LNCaP clone FGC (cell line): ENCODE results near the gene SKAP1.
"Not testable (repeated sequence)": the region's sequence is repeated elsewhere in the genome, so short reads cannot be mapped to it uniquely, and the experiment has no call there.

Source experiments
- DNase-seq: peaks from one replicate; pipeline ENCODE4 v3.0.0-alpha.2; 2011; ENCODE audit warnings: low read depth
- H3K4me3 ChIP-seq: 2 replicates; pipeline ENCODE4 v1.5.1; 2011; ENCODE audit warnings: mild to moderate bottlenecking, low read depth, low read length, control low read depth
- TF ChIP-seq, protein P1 (sequence below): IDR thresholded peaks from 2 replicates; pipeline ENCODE4 v1.5.1; 2012; ENCODE audit warnings: mild to moderate bottlenecking; ENCODE audit not compliant: control insufficient read depth, insufficient read depth; ENCODE audit errors: extremely low read depth

Gene SKAP1

GRCh38 chr17:48412841-48413240, 17.2 kb downstream of the SKAP1 start:
- no peak overlapping the region for H3K4me3 ChIP-seq
- TF ChIP-seq, protein P1, sequence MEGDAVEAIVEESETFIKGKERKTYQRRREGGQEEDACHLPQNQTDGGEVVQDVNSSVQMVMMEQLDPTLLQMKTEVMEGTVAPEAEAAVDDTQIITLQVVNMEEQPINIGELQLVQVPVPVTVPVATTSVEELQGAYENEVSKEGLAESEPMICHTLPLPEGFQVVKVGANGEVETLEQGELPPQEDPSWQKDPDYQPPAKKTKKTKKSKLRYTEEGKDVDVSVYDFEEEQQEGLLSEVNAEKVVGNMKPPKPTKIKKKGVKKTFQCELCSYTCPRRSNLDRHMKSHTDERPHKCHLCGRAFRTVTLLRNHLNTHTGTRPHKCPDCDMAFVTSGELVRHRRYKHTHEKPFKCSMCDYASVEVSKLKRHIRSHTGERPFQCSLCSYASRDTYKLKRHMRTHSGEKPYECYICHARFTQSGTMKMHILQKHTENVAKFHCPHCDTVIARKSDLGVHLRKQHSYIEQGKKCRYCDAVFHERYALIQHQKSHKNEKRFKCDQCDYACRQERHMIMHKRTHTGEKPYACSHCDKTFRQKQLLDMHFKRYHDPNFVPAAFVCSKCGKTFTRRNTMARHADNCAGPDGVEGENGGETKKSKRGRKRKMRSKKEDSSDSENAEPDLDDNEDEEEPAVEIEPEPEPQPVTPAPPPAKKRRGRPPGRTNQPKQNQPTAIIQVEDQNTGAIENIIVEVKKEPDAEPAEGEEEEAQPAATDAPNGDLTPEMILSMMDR = no peak
- no peak for DNase-seq

DNA sequence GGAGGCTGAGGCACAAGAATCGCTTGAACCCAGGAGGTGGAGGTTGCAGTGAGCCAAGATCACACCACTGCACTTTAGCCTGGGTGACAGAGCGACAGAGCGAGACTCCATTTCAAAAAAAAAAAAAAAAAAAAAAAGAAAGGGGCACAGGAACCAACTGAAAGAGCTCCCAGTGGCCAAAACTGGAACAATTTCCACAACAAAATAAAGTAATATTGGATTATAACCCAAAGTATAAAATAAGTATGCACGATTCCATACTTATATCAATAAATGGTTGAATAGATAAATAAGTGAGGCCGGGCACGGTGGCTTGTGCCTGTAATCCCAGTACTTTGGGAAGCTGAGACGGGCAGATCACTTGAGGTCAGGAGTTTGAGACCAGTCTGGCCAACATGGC, 19.2 kb downstream of the SKAP1 start:
- not testable (repeated sequence) for DNase-seq, H3K4me3 ChIP-seq

GRCh38 chr17:48409607-48410006, 20.4 kb downstream of the SKAP1 start:
- H3K4me3 ChIP-seq = no peak overlapping the region
- no peak for DNase-seq
- TF ChIP-seq, protein P1 = no peak

DNA sequence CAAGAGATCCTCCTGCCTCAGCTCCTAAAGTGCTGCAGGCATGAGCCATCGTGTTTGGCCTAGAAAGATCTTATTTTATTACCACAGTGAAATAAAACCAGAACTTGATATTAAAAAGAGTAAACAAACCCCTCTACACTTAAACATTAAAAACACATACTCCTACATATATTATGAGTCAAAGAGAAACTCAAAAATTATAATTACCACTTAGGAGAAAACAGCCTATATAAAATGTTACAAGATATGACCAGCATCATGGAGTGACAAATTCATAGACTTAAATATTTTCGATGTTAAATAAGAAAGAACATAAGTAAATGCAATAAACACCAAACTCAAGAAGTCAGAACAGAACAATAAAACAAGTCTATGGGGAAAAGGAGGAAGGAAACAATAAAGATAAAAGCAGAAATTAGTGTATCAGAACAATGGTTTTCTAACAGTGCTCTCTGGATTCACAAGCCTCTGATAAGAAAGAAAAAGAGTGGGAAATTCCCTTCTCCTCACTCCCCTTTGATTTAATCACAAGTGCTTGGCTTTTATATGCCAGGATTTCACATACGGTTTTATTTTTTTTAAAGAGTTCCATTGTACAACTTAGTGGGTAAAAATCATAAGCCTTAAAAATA, 23.0 kb downstream of the SKAP1 start:
- peak; percentile 39 for DNase-seq
- no peak overlapping the region for H3K4me3 ChIP-seq
- TF ChIP-seq, protein P1 = no peak

- TF ChIP-seq, protein P1 = no peak
- DNase-seq = no peak
- no peak overlapping the region for H3K4me3 ChIP-seq
Measured at GRCh38 chr17:48394821-48395220, 35.2 kb downstream of the SKAP1 start.

DNA sequence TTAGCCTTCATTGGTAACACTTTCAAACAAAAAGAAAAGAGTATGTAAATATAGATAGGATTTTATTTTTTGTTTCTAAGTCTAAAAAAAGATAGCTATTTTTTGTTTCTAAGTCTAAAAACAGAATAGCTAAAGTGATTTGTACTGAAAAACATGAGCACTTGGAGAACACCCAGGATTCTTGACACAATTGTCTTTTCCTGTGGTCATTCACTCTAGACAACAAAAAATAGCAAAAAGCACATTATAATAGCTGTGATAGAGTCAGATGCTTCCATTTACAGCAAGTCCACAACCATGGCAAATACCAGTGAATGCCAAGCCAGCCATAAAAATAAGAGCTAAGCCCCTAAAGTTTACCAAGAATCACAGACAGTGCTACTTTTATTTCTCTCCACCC, 36.7 kb downstream of the SKAP1 start:
- no peak overlapping the region for H3K4me3 ChIP-seq
- TF ChIP-seq, protein P1 = no peak
- no peak for DNase-seq

DNA sequence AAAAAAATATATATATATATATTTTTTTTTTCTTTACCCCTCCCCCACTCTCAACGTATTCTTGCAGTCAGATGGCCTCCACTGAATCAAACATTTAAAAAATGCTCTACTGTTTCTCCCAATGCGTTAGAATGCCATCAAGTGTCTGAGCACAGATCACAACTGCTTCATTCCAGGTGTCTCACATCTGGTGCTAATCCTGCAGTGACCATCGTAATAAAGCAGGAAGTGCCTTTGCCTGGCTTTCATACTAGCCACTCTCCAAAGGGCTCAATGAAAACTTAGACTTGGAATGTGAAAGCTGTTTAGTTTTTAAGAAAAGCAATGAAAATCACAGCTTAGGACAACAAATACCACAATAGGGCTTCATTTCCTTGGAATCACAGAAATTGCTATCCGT, 37.2 kb downstream of the SKAP1 start:
- TF ChIP-seq, protein P1 = no peak
- no peak for DNase-seq
- H3K4me3 ChIP-seq = no peak overlapping the region

GRCh38 chr17:48391444-48391843, 38.6 kb downstream of the SKAP1 start:
- TF ChIP-seq, protein P1 = no peak
- no peak for DNase-seq
- no peak overlapping the region for H3K4me3 ChIP-seq
